Nephron progenitor cell (in vitro differentiated cells): ENCODE results near the gene SUOX.
"Not testable (repeated sequence)": the region's sequence is repeated elsewhere in the genome, so short reads cannot be mapped to it uniquely, and the experiment has no call there.

Experiments
- DNase-seq: peaks from one replicate; pipeline ENCODE4 v3.0.0; 2021
- H3K27ac Mint-ChIP-seq: 2 replicates; pipeline ENCODE4 v1.8.0; 2021; ENCODE audit warnings: mild to moderate bottlenecking, moderate library complexity, mixed read lengths
- H3K27me3 Mint-ChIP-seq: 2 replicates; pipeline ENCODE4 v1.8.0; 2021; ENCODE audit warnings: mild to moderate bottlenecking, low read depth, mixed read lengths; ENCODE audit not compliant: poor library complexity
- H3K36me3 Mint-ChIP-seq: 2 replicates; pipeline ENCODE4 v1.8.0; 2021; ENCODE audit warnings: low read depth, mixed read lengths
- H3K4me1 Mint-ChIP-seq: 2 replicates; pipeline ENCODE4 v1.8.0; 2021; ENCODE audit warnings: mixed read lengths
- H3K4me3 Mint-ChIP-seq: 2 replicates; pipeline ENCODE4 v1.8.0; 2021; ENCODE audit warnings: mild to moderate bottlenecking, moderate library complexity, mixed read lengths
- H3K9me3 Mint-ChIP-seq: 2 replicates; pipeline ENCODE4 v1.8.0; 2021; ENCODE audit warnings: mild to moderate bottlenecking, moderate library complexity, mixed read lengths
- CTCF ChIP-seq: fragments of 200-600 bp; sonication (generic); IDR thresholded peaks from 2 replicates; pipeline ENCODE4 v1.5.0; 2021; ENCODE audit warnings: antibody characterized with exemption

The SUOX gene

GRCh38 chr12:56040963-56041551 is 44.0 kb downstream of the SUOX start:
- H3K4me3 Mint-ChIP-seq: peak overlapping the region; percentile 98
- no peak for TF ChIP-seq CTCF
- peaks cover 57% of the 10 kb centered on the region for H3K36me3 Mint-ChIP-seq
- H3K27ac Mint-ChIP-seq: peak overlapping the region; percentile 95
- H3K27me3 Mint-ChIP-seq: no peaks in the 10 kb centered on the region
- peaks cover 64% of the 10 kb centered on the region for H3K4me1 Mint-ChIP-seq
- H3K9me3 Mint-ChIP-seq: no peaks in the 10 kb centered on the region
- DNase-seq: peak; percentile 16

- peak; percentile 38 for TF ChIP-seq CTCF
- H3K36me3 Mint-ChIP-seq: peaks cover 51% of the 10 kb centered on the region
Observed at GRCh38 chr12:56041552-56042429, 44.7 kb downstream of the SUOX start, which contains the start of gene RPS26. TSS of gene RPS26 (plus strand) at chr12:56041918. CDS start at chr12:56042167, 249 bp downstream.

GRCh38 chr12:56042430-56042813 is 45.3 kb downstream of the SUOX start:
- H3K4me3 Mint-ChIP-seq: peak overlapping the region; percentile 98
- DNase-seq, H3K9me3 Mint-ChIP-seq, H3K27me3 Mint-ChIP-seq: not testable (repeated sequence)
- peaks cover 55% of the 10 kb centered on the region for H3K4me1 Mint-ChIP-seq
- peaks cover 45% of the 10 kb centered on the region for H3K36me3 Mint-ChIP-seq
- H3K27ac Mint-ChIP-seq: peak overlapping the region; percentile 99

More at GRCh38 chr12:56041552-56042429, 44.7 kb downstream of the SUOX start, which contains the start of gene RPS26:
- peak; percentile 87 for DNase-seq
- Mint-ChIP-seq H3K9me3 (no peaks in the 10 kb centered on the region), H3K4me3 (peak within 1 kb of the TSS; percentile 98), H3K27ac (peak within 1 kb of the TSS; percentile 99), H3K4me1 (peaks cover 62% of the 10 kb centered on the region), H3K27me3 (no peaks in the 10 kb centered on the region)

- no peaks in the 10 kb centered on the region for H3K27me3 Mint-ChIP-seq
- H3K27ac Mint-ChIP-seq: peak overlapping the region; percentile 91
- H3K36me3 Mint-ChIP-seq: peaks cover 41% of the 10 kb centered on the region
- no peak for DNase-seq
- no peak for TF ChIP-seq CTCF
- no peaks in the 10 kb centered on the region for H3K9me3 Mint-ChIP-seq
- peak overlapping the region; percentile 98 for H3K4me3 Mint-ChIP-seq
- peaks cover 51% of the 10 kb centered on the region for H3K4me1 Mint-ChIP-seq
Observed at GRCh38 chr12:56042843-56043242, 45.8 kb downstream of the SUOX start.

DNA sequence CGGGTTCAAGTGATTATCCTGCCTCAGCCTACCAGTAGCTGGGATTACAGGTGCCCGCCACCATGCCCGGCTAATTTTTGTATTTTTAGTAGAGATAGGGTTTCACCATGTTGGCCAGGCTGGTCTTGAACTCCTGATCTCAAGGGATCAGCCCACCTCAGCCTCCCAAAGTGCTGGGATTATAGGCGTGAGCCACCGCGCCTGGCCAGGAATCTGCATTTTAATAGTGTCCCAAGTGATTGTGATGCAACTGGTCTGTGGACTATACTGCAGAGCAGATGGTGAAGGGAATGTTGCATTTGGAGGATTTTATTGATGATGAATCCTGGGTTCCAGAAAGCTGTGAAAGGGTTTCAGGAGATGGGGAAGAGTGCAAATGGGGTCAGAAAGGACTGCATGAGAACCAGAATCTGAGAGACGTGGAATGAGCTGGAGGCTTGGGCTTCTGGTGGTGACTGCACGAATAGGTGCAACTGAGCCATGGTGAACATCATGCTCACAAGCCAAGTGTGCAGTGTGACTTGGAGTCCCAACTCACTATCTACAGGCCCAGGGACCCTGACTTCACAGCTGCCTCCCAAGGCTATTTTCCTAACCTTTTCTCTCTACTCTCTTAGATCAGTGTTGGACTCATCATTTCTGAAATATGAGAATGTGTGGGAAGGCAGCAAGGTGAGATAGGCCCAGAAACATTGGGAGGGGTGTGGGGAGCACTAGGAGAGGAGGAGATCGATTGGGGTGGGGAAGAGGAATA is 49.1 kb downstream of the SUOX start:
- no peak overlapping the region for H3K4me3 Mint-ChIP-seq
- DNase-seq: no peak
- TF ChIP-seq CTCF: no peak
- H3K9me3 Mint-ChIP-seq: no peaks in the 10 kb centered on the region
- peaks cover 28% of the 10 kb centered on the region for H3K36me3 Mint-ChIP-seq
- peaks cover 29% of the 10 kb centered on the region for H3K4me1 Mint-ChIP-seq
- no peaks in the 10 kb centered on the region for H3K27me3 Mint-ChIP-seq
- H3K27ac Mint-ChIP-seq: peak overlapping the region; percentile 95

DNA sequence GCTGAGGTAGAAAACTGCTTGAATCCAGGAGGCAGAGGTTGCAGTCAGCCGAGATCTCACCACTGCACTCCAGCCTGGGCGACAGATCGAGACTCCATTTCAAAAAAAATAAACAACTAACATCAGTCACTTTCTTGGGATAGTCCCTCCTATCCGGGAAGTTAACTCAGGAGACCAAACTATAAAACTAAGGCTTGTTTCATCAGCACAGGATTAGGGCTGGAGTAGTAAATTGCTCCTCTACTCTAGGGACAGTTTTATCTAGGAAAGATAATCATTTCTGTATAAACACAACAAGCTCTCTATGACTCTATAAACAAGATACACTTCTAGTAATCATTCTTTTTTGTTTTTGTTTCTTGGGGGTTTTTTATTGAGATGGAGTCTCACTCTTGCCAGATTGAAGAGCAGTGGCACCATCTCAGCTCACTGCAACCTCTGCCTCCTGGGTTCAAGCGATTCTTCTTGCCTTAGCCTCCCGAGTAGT is 56.4 kb downstream of the SUOX start:
- DNase-seq: no peak
- no peaks in the 10 kb centered on the region for H3K4me1 Mint-ChIP-seq
- H3K36me3 Mint-ChIP-seq: no peaks in the 10 kb centered on the region
- no peaks in the 10 kb centered on the region for H3K27me3 Mint-ChIP-seq
- no peak overlapping the region for H3K27ac Mint-ChIP-seq
- H3K9me3 Mint-ChIP-seq: no peaks in the 10 kb centered on the region
- no peak overlapping the region for H3K4me3 Mint-ChIP-seq
- no peak for TF ChIP-seq CTCF
